ENCODE measurements around the gene OTULIN. TPM values are rescaled to one million over a fixed set of nuclear protein-coding genes. Genes with fewer than 3 reads are reported as not detected.

Gene OTULIN
- polyA plus RNA-seq = 14.7 to 18.4 TPM (median 18.3 TPM) in 3 replicates
- polyA plus RNA-seq (2011; ENCODE audit: low read depth) = 74.9 TPM
- 12.3 and 13.3 TPM in 2 replicates for polyA plus RNA-seq (2011; cell fraction: cytosol; rRNA removed)
- polyA plus RNA-seq (2011; cell fraction: nucleus; rRNA removed) = 18.5 and 18.9 TPM in 2 replicates
- 14.5 and 15.8 TPM in 2 replicates for polyA plus RNA-seq (2012; ENCODE audit: low replicate concordance)
- polyA minus RNA-seq = 9.5 to 33.1 TPM (median 29.2 TPM) in 3 replicates
- 28.0 TPM for polyA minus RNA-seq (2011; cell fraction: cytosol; rRNA and poly(A)+ RNA removed)
- polyA minus RNA-seq (2011; cell fraction: nucleus; rRNA and poly(A)+ RNA removed) = 14.6 and 28.2 TPM in 2 replicates

- H3K4me1 ChIP-seq (ENCODE audit: control insufficient read depth, extremely low read depth, insufficient read depth, low read length) = peaks cover 61% of the 10 kb centered on the region
- peak within 1 kb of the TSS; percentile 95 for H3K4me2 ChIP-seq (ENCODE audit: control insufficient read depth, extremely low read depth, insufficient read depth, low read depth, low read length)
- no peaks in the 10 kb centered on the region for H3K9me3 ChIP-seq (ENCODE audit: control insufficient read depth, low read depth, low read length)
- peaks cover 3% of the 10 kb centered on the region for H4K20me1 ChIP-seq (ENCODE audit: control insufficient read depth, extremely low read depth, insufficient read depth, low read length)
- FAIRE-seq = no peak
- H3K79me2 ChIP-seq (ENCODE audit: control insufficient read depth, insufficient read depth, low read length) = peaks cover 52% of the 10 kb centered on the region
- H3K9ac ChIP-seq (ENCODE audit: control insufficient read depth, extremely low read depth, insufficient read depth, low read length) = peak within 1 kb of the TSS; percentile 89
- peaks cover 2% of the 10 kb centered on the region for H3K9me1 ChIP-seq (ENCODE audit: control insufficient read depth, extremely low read depth, insufficient read depth, low read length)
- no peaks in the 10 kb centered on the region for H3K27me3 ChIP-seq (ENCODE audit: control insufficient read depth, extremely low read depth, insufficient read depth, low read length)
- H3K27ac ChIP-seq (ENCODE audit: control insufficient read depth, insufficient read depth, low read length) = peak within 1 kb of the TSS; percentile 85
- peak within 1 kb of the TSS; percentile 67 to 92 (median 84) for H3K4me3 ChIP-seq (ENCODE audit: control insufficient read depth in 2 of 3, extremely low read depth in 1 of 3, insufficient read depth in 2 of 3, low read depth in 1 of 3, low read length in 3 of 3)
- peak; percentile 54 for DNase-seq (ENCODE audit: low read depth, low spot score)
- no peak for TF ChIP-seq EZH2 (IDR thresholded peaks at IDR 0.05; ENCODE audit: low read length)
- TF ChIP-seq, protein P1, sequence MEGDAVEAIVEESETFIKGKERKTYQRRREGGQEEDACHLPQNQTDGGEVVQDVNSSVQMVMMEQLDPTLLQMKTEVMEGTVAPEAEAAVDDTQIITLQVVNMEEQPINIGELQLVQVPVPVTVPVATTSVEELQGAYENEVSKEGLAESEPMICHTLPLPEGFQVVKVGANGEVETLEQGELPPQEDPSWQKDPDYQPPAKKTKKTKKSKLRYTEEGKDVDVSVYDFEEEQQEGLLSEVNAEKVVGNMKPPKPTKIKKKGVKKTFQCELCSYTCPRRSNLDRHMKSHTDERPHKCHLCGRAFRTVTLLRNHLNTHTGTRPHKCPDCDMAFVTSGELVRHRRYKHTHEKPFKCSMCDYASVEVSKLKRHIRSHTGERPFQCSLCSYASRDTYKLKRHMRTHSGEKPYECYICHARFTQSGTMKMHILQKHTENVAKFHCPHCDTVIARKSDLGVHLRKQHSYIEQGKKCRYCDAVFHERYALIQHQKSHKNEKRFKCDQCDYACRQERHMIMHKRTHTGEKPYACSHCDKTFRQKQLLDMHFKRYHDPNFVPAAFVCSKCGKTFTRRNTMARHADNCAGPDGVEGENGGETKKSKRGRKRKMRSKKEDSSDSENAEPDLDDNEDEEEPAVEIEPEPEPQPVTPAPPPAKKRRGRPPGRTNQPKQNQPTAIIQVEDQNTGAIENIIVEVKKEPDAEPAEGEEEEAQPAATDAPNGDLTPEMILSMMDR (optimal IDR thresholded peaks at IDR 0.05 in 1 of 3, IDR thresholded peaks at IDR 0.05 in 1 of 3, conservative IDR thresholded peaks at IDR 0.05 in 1 of 3; ENCODE audit: extremely low read depth in 1 of 3, insufficient read depth in 2 of 3, low read length in 3 of 3) = no peak
- peaks cover 0 to 7% of the 10 kb centered on the region in 2 experiments for H3K36me3 ChIP-seq (ENCODE audit: control insufficient read depth in 2 of 2, extremely low read depth in 1 of 2, insufficient read depth in 2 of 2, low read length in 2 of 2)
- peak within 1 kb of the TSS; percentile 89 for H2AFZ ChIP-seq (ENCODE audit: control insufficient read depth, low read length)
- dilution Hi-C loops (cut with MboI; ENCODE audit: extremely low pct_ligation_motif_present, low sequenced_read_pairs) = no loop called here
These were observed at the start of gene OTULIN for GRCh38 chr5:14664270-14665100. TSS of gene OTULIN (plus strand) at chr5:14664718. CDS start at chr5:14664826, 108 bp downstream.

- Histone ChIP-seq H3K27me3 (ENCODE audit: control insufficient read depth, extremely low read depth, insufficient read depth, low read length) (no peaks in the 10 kb centered on the region), H3K79me2 (ENCODE audit: control insufficient read depth, insufficient read depth, low read length) (no peaks in the 10 kb centered on the region), H3K9me1 (ENCODE audit: control insufficient read depth, extremely low read depth, insufficient read depth, low read length) (no peaks in the 10 kb centered on the region), H3K4me1 (ENCODE audit: control insufficient read depth, extremely low read depth, insufficient read depth, low read length) (no peaks in the 10 kb centered on the region), H3K4me2 (ENCODE audit: control insufficient read depth, extremely low read depth, insufficient read depth, low read depth, low read length) (no peak overlapping the region), H3K27ac (ENCODE audit: control insufficient read depth, insufficient read depth, low read length) (no peak overlapping the region), H3K9me3 (ENCODE audit: control insufficient read depth, low read depth, low read length) (no peaks in the 10 kb centered on the region), H3K4me3 (ENCODE audit: control insufficient read depth in 2 of 3, extremely low read depth in 1 of 3, insufficient read depth in 2 of 3, low read depth in 1 of 3, low read length in 3 of 3) (no peak overlapping the region), H3K9ac (ENCODE audit: control insufficient read depth, extremely low read depth, insufficient read depth, low read length) (no peak overlapping the region), H3K36me3 (ENCODE audit: control insufficient read depth in 2 of 2, extremely low read depth in 1 of 2, insufficient read depth in 2 of 2, low read length in 2 of 2) (no peaks in the 10 kb centered on the region), H2AFZ (ENCODE audit: control insufficient read depth, low read length) (no peak overlapping the region), H4K20me1 (ENCODE audit: control insufficient read depth, extremely low read depth, insufficient read depth, low read length) (no peaks in the 10 kb centered on the region)
- TF ChIP-seq, protein P1 (optimal IDR thresholded peaks at IDR 0.05 in 1 of 3, IDR thresholded peaks at IDR 0.05 in 1 of 3, conservative IDR thresholded peaks at IDR 0.05 in 1 of 3; ENCODE audit: extremely low read depth in 1 of 3, insufficient read depth in 2 of 3, low read length in 3 of 3) = no peak
- TF ChIP-seq EZH2 (IDR thresholded peaks at IDR 0.05; ENCODE audit: low read length) = no peak
- no peak for DNase-seq (ENCODE audit: low read depth, low spot score)
- FAIRE-seq = no peak
- dilution Hi-C loops (cut with MboI; ENCODE audit: extremely low pct_ligation_motif_present, low sequenced_read_pairs) = no loop called here
These were observed 49.2 kb upstream of the OTULIN start for GRCh38 chr5:14615365-14615764.
